KMS-11 (cell line): ENCODE measurements around the gene SEMA3A.

Experiments
- H2AFZ ChIP-seq: fragments of 200-600 bp; sonication (generic); 2 replicates; pipeline ENCODE4 v1.6.1; 2016; ENCODE audit warnings: antibody characterized with exemption, mixed run types, low read depth
- H3K27ac ChIP-seq: fragments of 200-600 bp; sonication (generic); 2 replicates; pipeline ENCODE4 v1.6.1; 2016; ENCODE audit warnings: mild to moderate bottlenecking, mixed run types
- H3K27me3 ChIP-seq: fragments of 200-600 bp; sonication (generic); 2 replicates; pipeline ENCODE4 v1.6.1; 2017; ENCODE audit warnings: mild to moderate bottlenecking, low read depth, mixed run types, moderate library complexity; ENCODE audit not compliant: insufficient read depth
- H3K36me3 ChIP-seq: fragments of 200-600 bp; sonication (generic); 2 replicates; pipeline ENCODE4 v1.6.1; 2017; ENCODE audit warnings: mild to moderate bottlenecking, mixed run types; ENCODE audit not compliant: insufficient read depth
- H3K4me1 ChIP-seq: fragments of 200-600 bp; sonication (generic); 2 replicates; pipeline ENCODE4 v1.6.1; 2016; ENCODE audit warnings: mild to moderate bottlenecking, low read depth, mixed run types; ENCODE audit not compliant: poor library complexity, severe bottlenecking
- H3K4me2 ChIP-seq: fragments of 200-600 bp; sonication (generic); 2 replicates; pipeline ENCODE4 v1.7.0; 2016; ENCODE audit warnings: mild to moderate bottlenecking, mixed run types
- H3K4me3 ChIP-seq: fragments of 200-600 bp; sonication (generic); IDR thresholded peaks from 2 replicates; pipeline ENCODE4 v1.6.1; 2017; ENCODE audit warnings: low read depth, low read length, mixed read lengths; ENCODE audit not compliant: insufficient read depth
- H3K79me2 ChIP-seq: fragments of 200-600 bp; sonication (generic); 2 replicates; pipeline ENCODE4 v1.6.1; 2016; ENCODE audit warnings: low read depth, mixed run types; ENCODE audit not compliant: insufficient read depth
- H3K9ac ChIP-seq: fragments of 200-600 bp; sonication (generic); 2 replicates; pipeline ENCODE4 v1.6.1; 2016; ENCODE audit warnings: mild to moderate bottlenecking, mixed run types
- H4K20me1 ChIP-seq: fragments of 200-600 bp; sonication (generic); 2 replicates; pipeline ENCODE4 v1.6.1; 2016; ENCODE audit warnings: mild to moderate bottlenecking, mixed run types; ENCODE audit not compliant: insufficient read depth
- CTCF ChIP-seq: fragments of 200-600 bp; sonication (generic); conservative IDR thresholded peaks from 2 replicates; pipeline ENCODE4 v1.6.1; 2017; ENCODE audit warnings: low read depth, mild to moderate bottlenecking, antibody characterized with exemption, low read length, moderate library complexity, mixed read lengths

The SEMA3A gene

GRCh38 chr7:83937930-83938329 lies 256.7 kb downstream of the SEMA3A start:
- Histone ChIP-seq H3K27ac (no peak overlapping the region), H3K36me3 (no peaks in the 10 kb centered on the region), H2AFZ (no peak overlapping the region), H4K20me1 (no peaks in the 10 kb centered on the region), H3K4me1 (peaks cover 8% of the 10 kb centered on the region), H3K9ac (no peak overlapping the region), H3K27me3 (no peaks in the 10 kb centered on the region), H3K4me3 (no peak overlapping the region), H3K79me2 (no peaks in the 10 kb centered on the region), H3K4me2 (no peak overlapping the region)
- TF ChIP-seq CTCF: no peak

- Histone ChIP-seq H3K4me3 (no peak overlapping the region), H2AFZ (no peak overlapping the region), H3K36me3 (no peaks in the 10 kb centered on the region), H4K20me1 (no peaks in the 10 kb centered on the region), H3K9ac (no peak overlapping the region), H3K79me2 (no peaks in the 10 kb centered on the region), H3K4me2 (no peak overlapping the region), H3K4me1 (peaks cover 8% of the 10 kb centered on the region), H3K27ac (no peak overlapping the region), H3K27me3 (no peaks in the 10 kb centered on the region)
- TF ChIP-seq CTCF: peak; percentile 95
These were observed 258.4 kb downstream of the SEMA3A start for GRCh38 chr7:83936056-83936708.

- Histone ChIP-seq H3K4me3 (no peak overlapping the region), H3K36me3 (no peaks in the 10 kb centered on the region), H3K4me1 (peaks cover 8% of the 10 kb centered on the region), H3K27ac (no peak overlapping the region), H3K79me2 (no peaks in the 10 kb centered on the region), H3K4me2 (no peak overlapping the region), H3K9ac (no peak overlapping the region), H2AFZ (no peak overlapping the region), H3K27me3 (no peaks in the 10 kb centered on the region), H4K20me1 (no peaks in the 10 kb centered on the region)
- peak; percentile 55 for TF ChIP-seq CTCF
These were observed 260.4 kb downstream of the SEMA3A start for GRCh38 chr7:83934118-83934734.

GRCh38 chr7:83931968-83932367 lies 262.6 kb downstream of the SEMA3A start:
- Histone ChIP-seq H3K79me2 (no peaks in the 10 kb centered on the region), H3K27me3 (no peaks in the 10 kb centered on the region), H3K27ac (no peak overlapping the region), H2AFZ (no peak overlapping the region), H4K20me1 (no peaks in the 10 kb centered on the region), H3K9ac (no peak overlapping the region), H3K4me1 (peaks cover 8% of the 10 kb centered on the region), H3K36me3 (no peaks in the 10 kb centered on the region), H3K4me2 (no peak overlapping the region), H3K4me3 (no peak overlapping the region)
- no peak for TF ChIP-seq CTCF
